ENCODE data around the gene NEK10.
"Not testable (repeated sequence)": the region's sequence is repeated elsewhere in the genome, so short reads cannot be mapped to it uniquely, and the experiment has no call there.

Gene NEK10

GRCh38 chr3:27310688-27311087, 58.5 kb downstream of the NEK10 start:
- no peak for DNase-seq

DNA sequence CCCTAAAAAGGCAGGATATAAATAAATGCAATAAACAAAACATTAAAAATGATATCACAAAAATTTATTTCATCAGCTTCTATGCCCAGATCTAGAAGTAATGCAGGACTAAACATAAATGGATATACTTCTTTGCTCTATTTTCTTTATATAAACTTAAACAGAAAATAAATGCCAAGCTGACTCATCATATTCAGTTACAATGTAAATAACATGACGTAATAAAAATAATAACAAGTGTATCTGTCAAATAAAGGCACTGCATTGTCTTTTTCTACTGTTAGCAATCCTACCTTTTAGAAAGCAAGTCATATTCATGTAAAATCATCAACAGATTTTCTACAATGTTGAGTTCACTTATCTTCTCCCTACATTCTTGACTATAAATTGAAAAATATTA, 61.6 kb downstream of the NEK10 start:
- DNase-seq = no peak

GRCh38 chr3:27302891-27303290, 66.3 kb downstream of the NEK10 start:
- DNase-seq = no peak

GRCh38 chr3:27298981-27299380, 70.2 kb downstream of the NEK10 start:
- not testable (repeated sequence) for DNase-seq

DNA sequence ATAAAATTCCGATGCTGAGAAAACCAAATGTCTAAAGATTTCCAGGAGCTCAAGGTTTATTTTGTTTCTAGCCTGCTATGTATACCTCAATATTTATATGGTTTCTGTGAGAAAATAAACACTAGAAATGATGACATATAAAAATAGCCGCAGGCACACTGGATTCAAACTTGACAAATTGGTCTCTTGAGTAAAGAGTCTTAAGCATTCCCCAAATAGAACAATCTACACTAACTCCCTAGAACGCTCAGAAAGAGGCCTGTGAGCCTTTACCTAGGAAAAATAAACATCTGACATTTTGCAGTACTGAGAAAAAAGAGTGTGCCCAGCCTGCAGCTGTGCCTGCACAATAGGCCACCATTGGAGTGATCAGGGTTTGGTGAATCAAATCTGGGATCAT, 75.2 kb downstream of the NEK10 start:
- DNase-seq = no peak

DNA sequence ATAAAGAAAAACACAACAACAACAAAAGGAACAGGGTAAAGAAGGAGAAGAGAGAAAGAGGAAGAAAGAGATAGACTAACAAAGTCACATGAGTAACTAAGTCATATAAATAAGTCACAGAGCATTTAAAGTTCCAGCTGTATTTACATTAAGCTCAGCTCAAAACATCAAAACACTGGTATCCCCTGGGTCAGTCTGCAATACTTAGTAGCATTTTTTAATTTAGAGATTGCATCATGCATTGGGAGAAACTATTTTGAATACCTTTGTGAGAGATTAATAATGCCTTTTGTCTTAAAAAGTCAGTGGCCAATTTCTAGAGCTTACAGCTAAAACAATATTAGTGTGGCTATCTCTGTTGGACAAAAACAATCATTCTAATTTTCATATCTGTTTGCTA, 78.4 kb downstream of the NEK10 start:
- DNase-seq = no peak

- no peak for DNase-seq
These were observed 79.3 kb downstream of the NEK10 start for GRCh38 chr3:27289769-27290413.

DNA sequence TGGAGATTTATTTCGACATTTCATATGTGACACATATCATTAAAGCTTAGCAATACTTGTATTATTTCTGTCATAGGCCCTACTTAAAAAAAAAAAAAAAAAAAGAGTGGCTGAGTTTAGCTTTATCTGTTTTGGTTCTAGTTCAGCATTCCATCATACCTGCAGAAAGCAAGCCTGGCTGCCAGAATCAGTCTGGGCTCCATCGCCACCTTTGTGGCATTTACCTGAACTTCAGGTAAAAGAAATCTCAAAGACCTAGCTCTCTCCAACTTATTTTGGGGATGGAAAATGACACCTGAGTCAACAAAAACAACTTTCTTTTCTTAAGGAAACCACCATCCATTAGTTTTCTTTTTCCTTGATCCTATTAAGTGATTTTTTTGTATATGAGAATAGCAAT, 82.1 kb downstream of the NEK10 start:
- DNase-seq = no peak

DNA sequence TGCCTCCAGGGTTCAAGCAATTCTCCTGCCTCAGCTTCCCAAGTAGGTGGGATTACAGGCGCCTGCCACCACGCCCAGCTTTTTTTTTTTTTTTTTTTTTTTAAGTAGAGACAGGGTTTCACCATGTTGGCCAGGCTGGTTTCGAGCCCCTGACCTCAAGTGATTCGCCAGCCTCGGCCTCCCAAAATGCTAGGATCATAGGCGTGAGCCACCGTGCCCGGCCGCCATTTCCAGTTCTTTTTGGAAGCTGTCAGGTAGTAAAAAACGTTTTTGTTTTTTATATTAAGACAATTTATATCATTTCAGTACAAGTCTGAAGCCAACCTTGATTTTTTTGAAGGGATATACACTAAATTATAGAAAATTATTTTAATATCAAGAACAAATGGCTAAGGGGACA, 82.7 kb downstream of the NEK10 start:
- not testable (repeated sequence) for DNase-seq

- DNase-seq = no peak
These were observed 83.5 kb downstream of the NEK10 start for GRCh38 chr3:27285668-27286067.

DNA sequence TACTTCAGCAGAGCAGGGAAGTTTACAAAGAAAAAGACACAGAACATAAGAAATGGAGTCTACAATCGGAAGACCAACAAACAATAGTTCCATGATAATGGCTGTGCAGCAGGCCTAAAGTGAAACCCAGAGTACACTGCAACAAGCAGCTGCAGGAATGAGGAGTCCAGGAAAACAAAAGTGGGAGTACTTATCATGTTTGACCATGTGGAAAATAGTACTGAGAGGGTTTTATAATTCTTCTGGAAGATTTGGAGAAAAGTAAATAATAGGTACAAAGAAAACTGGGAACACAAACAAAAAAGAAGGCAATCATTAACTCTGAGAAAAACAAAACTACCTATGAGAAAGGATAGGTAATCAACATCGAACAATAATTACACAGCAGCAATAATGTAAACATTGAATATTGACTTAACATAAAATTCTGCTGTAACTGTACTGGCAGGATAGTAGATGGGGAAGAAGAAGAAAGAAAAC, 87.5 kb downstream of the NEK10 start:
- no peak for DNase-seq

DNA sequence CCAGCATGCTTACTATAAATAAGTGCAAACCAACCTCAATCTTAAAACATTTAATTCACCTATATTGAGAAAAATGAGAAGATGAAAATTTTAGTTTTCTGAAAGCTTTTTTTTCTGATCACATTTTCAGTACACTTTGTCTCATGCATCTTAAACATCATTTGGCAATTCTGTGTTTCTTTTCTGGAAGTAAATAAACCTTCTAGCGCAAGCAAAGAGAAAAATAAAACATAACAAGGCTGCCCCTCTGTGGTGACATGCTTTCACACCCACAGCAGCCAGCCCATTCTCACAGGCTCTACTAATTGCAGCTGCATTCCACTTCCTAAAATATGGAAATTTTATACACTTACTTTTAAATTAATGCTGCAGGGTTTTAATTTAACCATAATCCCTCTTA, 90.1 kb downstream of the NEK10 start:
- DNase-seq = no peak

GRCh38 chr3:27278383-27279055, 90.7 kb downstream of the NEK10 start:
- no peak for DNase-seq

GRCh38 chr3:27275441-27275990, 93.7 kb downstream of the NEK10 start:
- DNase-seq = no peak

- no peak for DNase-seq
These were observed 97.3 kb downstream of the NEK10 start for GRCh38 chr3:27271890-27272289.

GRCh38 chr3:27254896-27255295, 114.3 kb downstream of the NEK10 start:
- DNase-seq = no peak

DNA sequence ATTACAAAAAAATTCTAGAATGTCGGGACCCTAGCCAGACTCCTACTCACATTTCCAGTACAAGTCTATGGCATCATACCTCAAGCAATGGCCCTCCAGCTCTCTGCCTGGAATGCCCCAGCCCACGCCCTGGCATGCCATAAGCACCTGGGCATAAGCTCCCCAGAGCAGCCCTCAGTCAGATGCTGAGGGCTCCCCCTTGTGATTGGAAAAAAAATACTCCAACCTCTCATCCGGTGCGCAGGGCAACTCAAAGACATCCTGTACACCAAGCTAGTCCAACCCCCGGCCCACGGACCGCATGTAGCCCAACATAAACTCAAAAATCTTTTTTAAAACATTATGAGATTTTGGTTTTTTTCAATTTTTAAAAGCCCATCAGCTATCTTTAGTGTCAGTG, 115.4 kb downstream of the NEK10 start:
- DNase-seq = no peak

- no peak for DNase-seq
These were observed 115.8 kb downstream of the NEK10 start for GRCh38 chr3:27253391-27253790.

DNA sequence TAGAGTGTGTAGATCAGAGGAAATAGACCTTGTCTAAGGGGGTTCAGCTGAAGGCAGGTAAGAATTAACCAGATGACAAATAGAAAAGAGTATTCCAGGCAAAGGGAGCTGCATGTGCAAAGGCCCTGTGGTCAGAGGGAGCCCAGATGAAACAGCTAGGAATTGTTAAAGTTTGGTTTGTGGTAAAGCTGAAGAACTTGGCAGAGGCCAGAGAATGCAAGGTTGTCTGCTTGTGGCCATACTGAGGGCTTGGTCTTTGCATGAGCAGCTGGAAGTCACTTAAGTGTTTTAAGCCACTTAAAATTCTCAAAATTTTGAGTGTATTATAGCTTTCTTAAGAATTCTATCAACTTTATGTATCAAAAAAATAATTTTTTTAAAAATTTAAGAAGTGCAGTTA, 116.5 kb downstream of the NEK10 start:
- no peak for DNase-seq

DNA sequence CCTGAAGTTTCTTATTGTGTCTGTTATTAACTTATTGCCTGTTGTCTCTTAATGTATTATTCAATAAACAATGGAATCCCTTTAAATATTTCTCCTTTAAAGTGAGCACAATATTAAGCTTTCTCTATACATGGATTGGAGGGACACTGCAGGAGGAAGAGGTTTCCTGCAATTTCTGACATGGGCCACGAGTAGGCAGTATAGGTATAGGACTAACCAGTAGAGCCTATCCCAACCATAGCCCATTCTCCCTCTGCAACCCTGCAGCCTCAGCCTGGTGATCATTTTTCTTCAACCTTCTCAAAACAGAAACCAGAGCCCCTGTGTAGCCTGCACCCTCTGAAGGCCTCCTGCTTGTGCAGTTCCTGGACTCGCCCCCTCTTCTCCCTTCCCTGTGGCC, 124.8 kb downstream of the NEK10 start:
- DNase-seq = no peak

GRCh38 chr3:27239951-27240350, 129.2 kb downstream of the NEK10 start:
- DNase-seq = no peak

- DNase-seq = no peak
These were observed 140.4 kb downstream of the NEK10 start for GRCh38 chr3:27228805-27229204.

- no peak for DNase-seq
These were observed 145.0 kb downstream of the NEK10 start for GRCh38 chr3:27224197-27224596.

DNA sequence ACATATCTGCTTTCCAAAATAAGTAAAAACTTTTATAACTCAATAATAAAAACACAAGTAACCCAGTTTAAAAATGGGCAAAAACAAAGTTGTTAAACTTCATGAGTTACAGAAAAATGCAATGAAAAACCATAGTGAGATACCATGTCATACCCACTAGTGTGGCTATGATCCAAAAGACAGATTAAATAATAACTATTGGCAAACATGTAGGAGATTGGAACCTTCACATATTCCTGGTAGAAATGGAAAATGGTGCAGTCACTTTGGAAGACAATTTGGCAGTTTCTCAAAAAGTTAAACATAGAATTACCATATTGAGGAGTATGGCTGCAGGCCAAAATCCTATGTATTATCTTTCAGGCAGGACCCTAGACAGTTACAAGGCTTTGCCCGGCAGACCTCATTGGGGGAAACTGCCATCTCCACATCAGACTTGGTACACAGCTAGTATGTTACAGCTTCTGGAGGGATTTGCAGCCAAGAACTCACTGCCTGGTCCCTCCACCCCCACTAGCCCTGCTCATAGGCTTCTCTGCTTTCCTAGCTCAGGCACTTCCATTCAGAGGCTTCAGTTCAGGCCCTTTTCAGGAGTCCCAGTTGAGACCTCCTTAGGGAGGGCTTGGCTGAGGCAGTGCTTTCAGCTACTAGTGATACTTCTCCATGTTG, 147.8 kb downstream of the NEK10 start:
- DNase-seq = no peak

All from KG1 (cell line).